Measurements from ENCODE around the gene SERPINA5.

- TF ChIP-seq GATA2 (IDR thresholded peaks at IDR 0.05; ENCODE audit: low read depth, low read length) (no peak), GATA3 (IDR thresholded peaks at IDR 0.05; ENCODE audit: low read depth, low read length) (no peak)
Measured at GRCh38 chr14:94547151-94547680, 34.0 kb upstream of the SERPINA5 start.
